MM.1S (cell line): ENCODE data around the gene GABRB2.

Experiments used
- DNase-seq: peaks from one replicate; pipeline ENCODE4 v3.0.0-alpha.2; 2015
- H2AFZ ChIP-seq: fragments of 300-600 bp; sonication (generic); 2 replicates; pipeline ENCODE4 v1.6.0; 2016; ENCODE audit warnings: antibody characterized with exemption, low read length
- H3F3A ChIP-seq: fragments of 300-600 bp; sonication (generic); 2 replicates; pipeline ENCODE4 v1.6.1; 2016; ENCODE audit warnings: mild to moderate bottlenecking, antibody characterized with exemption, low read length, moderate library complexity, mixed read lengths; ENCODE audit not compliant: insufficient read depth
- H3K27ac ChIP-seq: fragments of 300-600 bp; sonication (generic); 2 replicates; pipeline ENCODE4 v1.5.1; 2016; ENCODE audit warnings: mild to moderate bottlenecking, low read length
- H3K27me3 ChIP-seq: fragments of 300-600 bp; sonication (generic); replicated peaks from 2 replicates; pipeline ENCODE4 v1.6.0; 2016; ENCODE audit warnings: low read length; ENCODE audit not compliant: insufficient read depth
- H3K36me3 ChIP-seq: fragments of 300-600 bp; sonication (generic); replicated peaks from 2 replicates; pipeline ENCODE4 v1.6.1; 2016; ENCODE audit warnings: mild to moderate bottlenecking, low read length, mixed read lengths; ENCODE audit not compliant: insufficient read depth
- H3K4me1 ChIP-seq: fragments of 300-600 bp; sonication (generic); 2 replicates; pipeline ENCODE4 v1.6.1; 2016; ENCODE audit warnings: low read length, mixed read lengths
- H3K4me2 ChIP-seq: fragments of 300-600 bp; sonication (generic); 2 replicates; pipeline ENCODE4 v1.6.0; 2016; ENCODE audit warnings: low read depth, low read length
- H3K4me3 ChIP-seq: fragments of 300-600 bp; sonication (generic); 2 replicates; pipeline ENCODE4 v1.5.1; 2016; ENCODE audit warnings: low read length, mixed read lengths
- H3K79me2 ChIP-seq: fragments of 300-600 bp; sonication (generic); 2 replicates; pipeline ENCODE4 v1.6.1; 2016; ENCODE audit warnings: mixed run types, low read length, mixed read lengths
- H3K9ac ChIP-seq: fragments of 300-600 bp; sonication (generic); 2 replicates; pipeline ENCODE4 v1.6.1; 2016; ENCODE audit warnings: low read length, mixed read lengths
- H3K9me2 ChIP-seq: fragments of 300-600 bp; sonication (generic); replicated peaks from 2 replicates; pipeline ENCODE4 v1.6.1; 2016; ENCODE audit warnings: mild to moderate bottlenecking, low read length, mixed read lengths; ENCODE audit not compliant: insufficient read depth
- H3K9me3 ChIP-seq: fragments of 300-600 bp; sonication (generic); replicated peaks from 2 replicates; pipeline ENCODE4 v1.6.1; 2016; ENCODE audit warnings: mild to moderate bottlenecking, low read length, mixed read lengths; ENCODE audit not compliant: insufficient read depth
- H4K20me1 ChIP-seq: fragments of 300-600 bp; sonication (generic); 2 replicates; pipeline ENCODE4 v1.6.1; 2016; ENCODE audit warnings: mild to moderate bottlenecking, low read length, moderate library complexity, mixed read lengths; ENCODE audit not compliant: insufficient read depth
- CTCF ChIP-seq: fragments of 300-600 bp; sonication (generic); IDR thresholded peaks from 2 replicates; pipeline ENCODE4 v1.5.1; 2016; ENCODE audit warnings: antibody characterized with exemption, low read length, mixed read lengths
- EZH2 ChIP-seq: fragments of 300-600 bp; sonication (generic); optimal IDR thresholded peaks from 2 replicates; pipeline ENCODE3; 2017; ENCODE audit warnings: low read depth, mild to moderate bottlenecking, antibody characterized with exemption, low read length, mixed read lengths
- EZH2phosphoT487 ChIP-seq: fragments of 300-600 bp; sonication (generic); IDR thresholded peaks from 2 replicates; pipeline ENCODE4 v1.6.1; 2018; ENCODE audit warnings: antibody characterized with exemption, low read length

The GABRB2 gene

GRCh38 chr5:161460741-161461140 lies 85.8 kb downstream of the GABRB2 start:
- no peaks in the 10 kb centered on the region for H3K9me2 ChIP-seq
- H3K9me3 ChIP-seq, result no peaks in the 10 kb centered on the region
- no peak overlapping the region for H3K9ac ChIP-seq
- H3K36me3 ChIP-seq, result no peaks in the 10 kb centered on the region
- no peaks in the 10 kb centered on the region for H4K20me1 ChIP-seq
- H3K27me3 ChIP-seq, result no peaks in the 10 kb centered on the region
- H2AFZ ChIP-seq, result no peak overlapping the region
- H3K4me3 ChIP-seq, result no peak overlapping the region
- DNase-seq, result no peak
- TF ChIP-seq EZH2 (no peak), EZH2phosphoT487 (no peak), CTCF (no peak)
- H3K79me2 ChIP-seq, result no peaks in the 10 kb centered on the region
- no peak overlapping the region for H3K4me2 ChIP-seq
- no peaks in the 10 kb centered on the region for H3K4me1 ChIP-seq
- no peaks in the 10 kb centered on the region for H3F3A ChIP-seq
- H3K27ac ChIP-seq, result no peak overlapping the region

- Histone ChIP-seq H4K20me1 (no peaks in the 10 kb centered on the region), H2AFZ (no peak overlapping the region), H3K4me1 (no peaks in the 10 kb centered on the region), H3K36me3 (no peaks in the 10 kb centered on the region), H3F3A (no peaks in the 10 kb centered on the region), H3K79me2 (no peaks in the 10 kb centered on the region), H3K27ac (no peak overlapping the region), H3K27me3 (no peaks in the 10 kb centered on the region), H3K4me3 (no peak overlapping the region), H3K4me2 (no peak overlapping the region), H3K9me2 (no peaks in the 10 kb centered on the region), H3K9ac (no peak overlapping the region), H3K9me3 (no peaks in the 10 kb centered on the region)
- no peak for TF ChIP-seq EZH2
- no peak for TF ChIP-seq EZH2phosphoT487
- TF ChIP-seq CTCF, result no peak
- DNase-seq, result no peak
Measured at GRCh38 chr5:161446655-161447054, 99.9 kb downstream of the GABRB2 start.

- Histone ChIP-seq H3K9ac (no peak overlapping the region), H3K36me3 (no peaks in the 10 kb centered on the region), H3K79me2 (no peaks in the 10 kb centered on the region), H3K9me3 (no peaks in the 10 kb centered on the region), H4K20me1 (no peaks in the 10 kb centered on the region), H2AFZ (no peak overlapping the region), H3K4me3 (no peak overlapping the region), H3K4me2 (no peak overlapping the region), H3K9me2 (no peaks in the 10 kb centered on the region), H3K4me1 (no peaks in the 10 kb centered on the region), H3K27me3 (no peaks in the 10 kb centered on the region), H3K27ac (no peak overlapping the region), H3F3A (no peaks in the 10 kb centered on the region)
- no peak for TF ChIP-seq EZH2
- no peak for TF ChIP-seq CTCF
- TF ChIP-seq EZH2phosphoT487, result no peak
- DNase-seq, result no peak
Measured at GRCh38 chr5:161442471-161442870, 104.1 kb downstream of the GABRB2 start.

- no peaks in the 10 kb centered on the region for H4K20me1 ChIP-seq
- TF ChIP-seq EZH2 (no peak), CTCF (no peak), EZH2phosphoT487 (no peak)
- H3K4me1 ChIP-seq, result no peaks in the 10 kb centered on the region
Measured at GRCh38 chr5:161432798-161433197, 113.7 kb downstream of the GABRB2 start.

More at GRCh38 chr5:161432798-161433197, 113.7 kb downstream of the GABRB2 start:
- no peak for DNase-seq
- no peaks in the 10 kb centered on the region for H3K79me2 ChIP-seq
- H3K36me3 ChIP-seq, result no peaks in the 10 kb centered on the region
- H3K9ac ChIP-seq, result no peak overlapping the region
- no peaks in the 10 kb centered on the region for H3F3A ChIP-seq
- H3K4me3 ChIP-seq, result no peak overlapping the region
- H2AFZ ChIP-seq, result no peak overlapping the region
- no peaks in the 10 kb centered on the region for H3K9me3 ChIP-seq
- H3K4me2 ChIP-seq, result no peak overlapping the region
- H3K27ac ChIP-seq, result no peak overlapping the region
- H3K27me3 ChIP-seq, result no peaks in the 10 kb centered on the region
- no peaks in the 10 kb centered on the region for H3K9me2 ChIP-seq
